ENCODE data around the gene CCDC33.

- no peak for TF ChIP-seq CTCF (IDR thresholded peaks at IDR 0.05)
- no peak for TF ChIP-seq ZFX (IDR thresholded peaks at IDR 0.05; ENCODE audit: borderline replicate concordance)
These were observed 36.7 kb downstream of the CCDC33 start for GRCh38 chr15:74272812-74273211.
